GM12873 (cell line): ENCODE data around the gene PPP5C.

Experiments used
- TF ChIP-seq, protein P1 (sequence below): IDR thresholded peaks from 2 replicates; pipeline ENCODE4 v1.5.1; 2012; ENCODE audit warnings: low read depth, mild to moderate bottlenecking, moderate library complexity, low read length, control low read depth; ENCODE audit not compliant: insufficient read depth; ENCODE audit errors: missing control alignments

The PPP5C gene

DNA sequence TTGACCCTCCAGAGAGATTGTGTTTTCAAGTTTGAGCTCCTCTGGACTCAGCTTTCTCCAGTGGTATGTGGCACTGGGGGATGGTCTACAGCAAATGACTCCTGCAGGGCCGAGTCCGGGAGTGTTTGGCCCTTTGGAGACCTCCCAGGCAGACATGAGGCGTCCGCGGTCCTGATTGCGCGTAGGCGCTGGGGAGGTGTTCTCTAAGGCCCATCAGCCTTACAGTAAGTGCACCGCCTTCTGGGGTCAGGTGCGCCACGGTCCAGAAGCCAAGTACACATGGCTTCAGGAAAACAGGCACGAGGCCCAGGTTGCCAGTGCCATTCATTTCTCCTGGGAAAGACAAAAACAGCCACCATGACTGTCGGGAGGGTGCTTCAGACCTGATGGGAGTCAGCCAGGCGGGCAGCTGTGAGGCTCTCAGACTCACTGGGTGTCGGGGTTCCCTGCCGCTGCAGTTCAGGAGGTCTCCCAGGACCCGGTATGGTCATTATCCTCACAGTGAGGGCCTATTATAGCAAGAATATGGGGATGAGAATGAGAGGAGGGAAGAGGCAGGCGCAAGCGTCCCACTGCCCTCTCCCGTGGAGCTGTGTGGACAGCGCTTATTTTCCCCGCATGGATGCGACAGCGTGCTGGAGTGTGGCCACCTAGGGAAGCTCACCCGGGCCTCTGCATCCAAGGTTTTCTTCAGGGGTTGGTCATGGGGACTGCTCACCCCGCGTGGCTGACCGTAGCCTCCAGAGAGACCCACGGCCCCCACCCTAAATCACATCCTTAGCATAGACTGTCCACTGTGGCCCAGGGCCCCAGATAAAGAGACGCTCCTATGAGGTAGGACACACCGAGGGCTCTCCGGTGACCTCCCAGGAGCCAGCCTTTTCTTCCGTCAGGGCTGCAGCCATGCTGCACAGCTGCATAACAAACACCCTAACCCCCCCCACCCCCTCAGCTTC lies 44.7 kb downstream of the PPP5C start:
- TF ChIP-seq, protein P1, sequence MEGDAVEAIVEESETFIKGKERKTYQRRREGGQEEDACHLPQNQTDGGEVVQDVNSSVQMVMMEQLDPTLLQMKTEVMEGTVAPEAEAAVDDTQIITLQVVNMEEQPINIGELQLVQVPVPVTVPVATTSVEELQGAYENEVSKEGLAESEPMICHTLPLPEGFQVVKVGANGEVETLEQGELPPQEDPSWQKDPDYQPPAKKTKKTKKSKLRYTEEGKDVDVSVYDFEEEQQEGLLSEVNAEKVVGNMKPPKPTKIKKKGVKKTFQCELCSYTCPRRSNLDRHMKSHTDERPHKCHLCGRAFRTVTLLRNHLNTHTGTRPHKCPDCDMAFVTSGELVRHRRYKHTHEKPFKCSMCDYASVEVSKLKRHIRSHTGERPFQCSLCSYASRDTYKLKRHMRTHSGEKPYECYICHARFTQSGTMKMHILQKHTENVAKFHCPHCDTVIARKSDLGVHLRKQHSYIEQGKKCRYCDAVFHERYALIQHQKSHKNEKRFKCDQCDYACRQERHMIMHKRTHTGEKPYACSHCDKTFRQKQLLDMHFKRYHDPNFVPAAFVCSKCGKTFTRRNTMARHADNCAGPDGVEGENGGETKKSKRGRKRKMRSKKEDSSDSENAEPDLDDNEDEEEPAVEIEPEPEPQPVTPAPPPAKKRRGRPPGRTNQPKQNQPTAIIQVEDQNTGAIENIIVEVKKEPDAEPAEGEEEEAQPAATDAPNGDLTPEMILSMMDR = no peak

DNA sequence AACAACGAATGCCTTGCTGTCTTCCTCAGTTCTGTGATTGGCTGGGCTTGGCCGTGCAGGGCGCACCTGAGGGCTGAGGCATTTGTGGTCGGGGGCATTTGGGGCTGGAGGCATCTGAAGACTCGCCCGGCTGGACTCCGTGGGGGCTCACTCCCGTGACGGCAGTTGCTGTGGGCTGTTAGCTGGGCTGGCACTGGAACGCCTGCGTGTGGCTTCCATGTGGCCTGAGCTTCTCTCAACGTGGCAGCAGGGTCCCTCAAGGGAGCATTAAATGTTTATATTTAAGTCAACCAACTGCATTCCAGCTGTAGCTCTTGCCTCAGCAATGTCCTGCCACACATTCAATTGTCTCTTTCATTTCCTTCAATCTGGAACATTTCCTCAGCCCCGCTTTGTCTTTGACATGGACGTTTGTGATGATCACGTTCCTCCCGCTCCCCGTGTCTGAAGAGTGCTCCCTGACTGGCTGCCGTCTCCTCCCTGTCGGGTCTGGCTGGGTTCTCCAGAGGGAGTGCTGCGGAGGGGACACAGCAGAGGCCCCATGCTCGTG lies 45.4 kb downstream of the PPP5C start:
- TF ChIP-seq, protein P1 = no peak

DNA sequence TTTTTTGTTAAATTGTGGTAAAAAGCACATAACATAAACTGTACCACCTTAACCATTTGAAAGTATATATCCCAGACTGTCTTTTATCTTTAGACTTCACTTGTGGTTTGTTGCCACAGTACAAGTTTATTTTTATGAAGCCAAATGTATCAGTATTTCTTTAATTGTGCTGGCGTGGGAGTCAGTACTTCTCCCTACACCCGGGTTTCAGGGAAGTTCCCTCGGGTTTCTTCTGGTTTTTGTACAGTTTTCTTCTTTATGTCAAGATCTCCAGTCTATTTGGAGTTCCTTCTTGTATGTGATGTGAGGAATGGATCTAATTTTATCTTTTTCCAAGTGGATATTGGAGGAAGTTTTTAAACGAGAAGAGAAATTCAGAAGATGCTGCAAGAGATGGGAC lies 46.0 kb downstream of the PPP5C start:
- TF ChIP-seq, protein P1 = no peak

DNA sequence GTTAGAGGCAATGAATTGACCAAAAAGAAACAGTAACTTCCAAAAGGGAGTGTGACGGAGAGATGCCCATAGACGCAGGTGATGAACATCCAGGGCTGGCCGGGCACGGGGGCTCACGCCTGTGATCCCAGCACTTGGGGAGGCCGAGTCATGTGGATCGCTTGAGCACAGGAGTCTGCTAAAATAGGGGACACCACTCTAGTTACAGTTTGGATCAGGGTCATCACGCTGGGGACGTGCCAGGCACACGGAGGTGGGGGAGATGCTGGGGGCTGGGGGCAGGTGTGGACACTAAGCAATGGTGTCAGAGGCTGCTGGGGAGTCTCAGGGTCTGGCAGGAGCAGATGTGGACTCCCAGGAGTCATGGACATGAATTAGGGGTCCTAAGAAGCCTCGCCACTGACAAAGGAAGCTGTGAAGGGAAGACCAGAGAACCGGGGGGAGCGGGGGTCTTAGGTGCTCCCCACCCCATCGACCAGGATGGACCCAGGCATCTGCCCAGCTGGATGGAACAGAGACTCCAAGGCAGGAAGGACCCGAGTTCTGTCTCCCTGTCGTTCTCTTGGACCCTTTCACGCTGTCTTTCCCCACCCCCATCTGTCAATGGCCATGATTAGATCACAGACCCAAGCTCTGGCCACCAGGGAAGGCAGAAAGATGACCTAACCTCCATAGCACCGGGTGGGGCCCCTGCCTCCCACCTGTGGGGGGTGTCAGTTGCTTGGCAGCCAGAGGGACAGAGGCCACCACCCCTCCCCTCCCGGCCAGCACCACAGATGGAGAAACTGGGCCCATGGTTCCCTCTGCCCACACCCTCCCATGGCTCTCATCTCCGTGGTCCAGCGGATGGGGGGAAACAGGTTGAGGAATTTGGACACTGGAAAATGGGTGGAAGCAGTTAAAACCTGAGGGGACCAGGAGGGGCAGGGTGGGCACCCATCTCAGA lies 46.8 kb downstream of the PPP5C start:
- TF ChIP-seq, protein P1 = no peak

DNA sequence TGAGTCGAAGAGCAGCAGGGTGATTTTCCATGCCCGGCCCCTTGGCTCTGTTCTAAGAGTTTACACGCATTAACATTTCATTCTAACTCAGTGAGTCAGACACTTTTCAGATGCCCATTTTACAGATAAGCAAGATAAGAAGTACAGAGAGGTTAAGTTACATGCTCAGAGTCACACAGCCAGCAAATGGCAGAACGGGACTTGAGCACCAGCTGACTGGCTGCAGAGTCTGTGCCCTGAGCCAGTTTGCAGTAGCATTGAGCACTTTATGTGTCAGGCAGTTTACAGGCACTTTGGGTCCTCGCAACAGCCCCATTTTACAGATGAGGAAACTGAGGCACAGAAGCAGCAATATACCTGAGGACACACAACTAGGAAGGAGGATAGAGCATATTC lies 47.5 kb downstream of the PPP5C start:
- TF ChIP-seq, protein P1 = no peak

DNA sequence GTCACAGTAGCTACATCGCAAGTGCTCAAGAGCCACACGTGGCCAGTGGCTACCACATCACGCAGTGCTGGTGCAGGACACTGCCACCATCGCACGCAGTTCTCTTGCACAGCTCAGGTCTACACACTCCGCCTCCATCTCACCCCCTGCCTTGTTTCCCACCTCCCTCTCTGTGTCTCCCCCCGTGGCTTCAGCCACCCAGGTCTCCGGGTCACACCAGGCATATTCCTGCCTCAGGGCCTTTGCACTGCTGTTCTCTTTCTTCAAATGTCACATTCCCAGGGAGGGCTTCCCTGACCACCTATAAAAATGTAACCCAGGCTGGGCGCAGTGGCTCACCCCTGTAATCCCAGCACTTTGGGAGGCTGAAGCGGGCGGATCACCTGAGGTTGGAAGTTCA lies 55.8 kb downstream of the PPP5C start:
- TF ChIP-seq, protein P1 = no peak

DNA sequence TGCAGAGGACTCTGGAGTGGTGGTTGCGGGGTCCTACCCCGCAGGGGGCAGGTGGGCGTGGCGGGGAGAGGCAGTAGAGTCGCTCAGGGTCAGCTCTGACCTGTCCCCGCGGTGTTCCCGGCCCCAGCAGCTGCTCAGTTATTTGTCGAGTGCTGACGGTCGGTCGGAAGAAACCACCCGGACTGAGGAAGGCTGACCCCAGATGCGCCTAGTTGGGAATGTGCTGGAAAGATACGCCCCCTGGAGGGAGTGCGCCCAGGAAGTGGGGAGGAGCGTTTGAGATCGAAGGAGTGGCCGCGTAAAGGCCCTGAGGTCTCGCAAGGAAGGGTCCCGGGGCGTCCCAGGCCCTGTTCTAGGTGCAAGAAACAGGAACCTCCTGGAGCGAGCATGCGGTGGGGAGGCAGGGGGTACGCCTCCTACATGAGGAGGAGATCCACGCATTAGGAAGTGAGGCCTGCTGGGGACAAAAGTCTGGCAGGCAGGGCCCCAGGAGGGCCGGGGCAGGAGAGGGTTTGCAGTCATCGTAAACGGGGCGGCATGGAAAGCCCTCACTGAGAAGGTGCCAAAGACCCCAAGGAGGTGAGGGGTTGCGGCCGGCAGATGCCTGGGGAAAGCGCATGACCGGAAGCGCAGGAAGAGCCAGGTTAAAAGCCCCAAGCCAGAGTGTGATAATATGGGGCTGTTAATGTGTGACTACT lies 57.3 kb downstream of the PPP5C start:
- TF ChIP-seq, protein P1 = no peak
